ENCODE data around the gene C1QTNF6.

C1QTNF6 gene

DNA sequence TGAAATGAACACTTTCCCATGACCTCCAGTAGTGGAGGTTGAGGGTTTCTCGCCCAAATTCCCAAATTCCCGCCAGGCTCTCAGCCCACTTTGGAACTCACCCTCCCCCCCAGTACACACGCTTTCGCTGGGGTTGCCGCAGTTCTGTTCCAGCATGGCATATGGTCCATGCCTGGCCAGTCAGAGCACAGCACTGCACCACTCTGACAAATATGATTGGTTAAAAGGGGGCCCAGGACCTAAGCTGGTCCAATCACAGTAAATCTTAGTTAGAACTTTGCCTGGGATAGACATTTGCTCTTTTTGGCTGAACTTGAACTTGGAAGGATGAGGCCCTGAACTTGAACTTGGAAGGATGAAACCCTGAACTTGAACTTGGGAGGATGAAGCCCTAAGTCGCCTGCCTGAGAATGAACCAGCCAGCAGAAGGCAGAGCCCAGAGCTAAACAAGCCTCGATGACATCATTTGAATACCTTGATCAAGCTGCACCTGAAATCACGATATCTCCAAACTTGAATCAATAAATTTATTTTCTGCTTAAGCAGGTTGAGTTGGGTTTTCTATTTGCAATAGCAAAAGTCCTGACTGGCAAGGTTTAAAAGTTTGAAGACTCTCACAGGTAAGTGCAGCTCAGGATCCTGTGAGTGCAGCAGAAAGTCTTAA lies 36.8 kb upstream of the C1QTNF6 start:
- in situ Hi-C loops (cut with MboI; ENCODE audit: low sequenced_read_pairs) = no loop called here

GRCh38 chr22:37223965-37224551 lies 36.0 kb upstream of the C1QTNF6 start:
- in situ Hi-C loops (cut with MboI; ENCODE audit: low sequenced_read_pairs) = no loop called here

- in situ Hi-C loops (cut with MboI; ENCODE audit: low sequenced_read_pairs) = no loop called here
These were observed 34.5 kb upstream of the C1QTNF6 start for GRCh38 chr22:37222440-37222971.

GRCh38 chr22:37221424-37222333 lies 33.6 kb upstream of the C1QTNF6 start:
- in situ Hi-C loops (cut with MboI; ENCODE audit: low sequenced_read_pairs) = no loop called here

DNA sequence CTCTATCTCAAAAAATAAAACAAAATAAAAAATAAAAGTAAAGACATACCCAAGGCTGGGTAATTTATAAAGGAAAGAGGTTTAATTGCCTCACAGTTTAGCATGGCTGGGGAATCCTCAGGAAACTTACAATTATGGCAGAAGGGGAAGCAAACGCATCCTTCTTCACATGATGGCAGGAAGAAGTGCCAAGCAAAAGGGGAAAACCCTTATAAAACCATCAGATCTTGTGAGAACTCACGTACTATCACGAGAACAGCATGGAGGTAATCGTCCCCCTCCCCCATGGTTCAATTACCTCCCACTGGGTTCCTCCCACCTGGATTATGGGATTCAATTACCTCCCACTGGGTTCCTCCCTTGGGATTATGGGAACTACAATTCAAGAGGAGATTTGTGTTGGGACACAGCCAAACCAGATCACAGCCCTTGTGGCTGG lies 32.5 kb upstream of the C1QTNF6 start:
- in situ Hi-C loops (cut with MboI; ENCODE audit: low sequenced_read_pairs) = no loop called here

GRCh38 chr22:37219533-37219932 lies 31.5 kb upstream of the C1QTNF6 start:
- in situ Hi-C loops (cut with MboI; ENCODE audit: low sequenced_read_pairs) = no loop called here

GRCh38 chr22:37218771-37219411 lies 30.8 kb upstream of the C1QTNF6 start:
- in situ Hi-C loops (cut with MboI; ENCODE audit: low sequenced_read_pairs) = no loop called here

GRCh38 chr22:37218399-37218770 lies 30.3 kb upstream of the C1QTNF6 start:
- in situ Hi-C loops (cut with MboI; ENCODE audit: low sequenced_read_pairs) = no loop called here

DNA sequence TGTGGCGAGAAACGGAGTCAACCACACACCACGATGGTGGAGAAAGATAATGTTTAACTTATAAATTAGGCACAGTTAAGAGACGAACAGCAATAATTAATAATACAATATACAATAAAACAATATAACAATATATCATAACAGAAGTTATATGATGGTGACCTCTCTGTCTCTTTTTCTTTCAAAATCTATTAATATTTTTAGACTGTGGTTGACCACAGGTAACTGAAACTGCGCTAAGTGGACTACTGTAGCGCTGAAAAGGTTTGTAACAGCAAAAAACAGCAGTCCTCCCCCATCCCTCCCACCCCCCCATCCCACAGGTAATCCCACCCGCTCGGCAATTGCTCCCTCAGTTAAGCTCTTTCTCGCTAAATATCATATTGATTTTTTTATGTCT lies 27.8 kb upstream of the C1QTNF6 start:
- in situ Hi-C loops (cut with MboI; ENCODE audit: low sequenced_read_pairs) = no loop called here

DNA sequence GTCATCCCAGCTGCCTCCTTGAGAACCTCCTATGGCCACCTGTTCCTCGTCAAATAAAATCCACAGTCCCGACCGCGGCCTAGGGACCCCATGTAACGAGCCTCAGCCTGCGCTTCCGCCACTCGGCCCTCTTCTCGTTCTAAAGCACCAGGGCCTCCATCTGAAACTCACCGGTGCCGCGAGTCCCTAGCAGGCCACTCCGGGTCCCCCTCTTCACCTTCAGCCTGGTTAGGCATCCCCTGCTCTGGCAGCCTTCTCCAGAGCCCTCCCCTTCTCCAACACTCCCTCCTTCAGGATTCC lies 26.6 kb upstream of the C1QTNF6 start:
- in situ Hi-C loops (cut with MboI; ENCODE audit: low sequenced_read_pairs) = no loop called here

DNA sequence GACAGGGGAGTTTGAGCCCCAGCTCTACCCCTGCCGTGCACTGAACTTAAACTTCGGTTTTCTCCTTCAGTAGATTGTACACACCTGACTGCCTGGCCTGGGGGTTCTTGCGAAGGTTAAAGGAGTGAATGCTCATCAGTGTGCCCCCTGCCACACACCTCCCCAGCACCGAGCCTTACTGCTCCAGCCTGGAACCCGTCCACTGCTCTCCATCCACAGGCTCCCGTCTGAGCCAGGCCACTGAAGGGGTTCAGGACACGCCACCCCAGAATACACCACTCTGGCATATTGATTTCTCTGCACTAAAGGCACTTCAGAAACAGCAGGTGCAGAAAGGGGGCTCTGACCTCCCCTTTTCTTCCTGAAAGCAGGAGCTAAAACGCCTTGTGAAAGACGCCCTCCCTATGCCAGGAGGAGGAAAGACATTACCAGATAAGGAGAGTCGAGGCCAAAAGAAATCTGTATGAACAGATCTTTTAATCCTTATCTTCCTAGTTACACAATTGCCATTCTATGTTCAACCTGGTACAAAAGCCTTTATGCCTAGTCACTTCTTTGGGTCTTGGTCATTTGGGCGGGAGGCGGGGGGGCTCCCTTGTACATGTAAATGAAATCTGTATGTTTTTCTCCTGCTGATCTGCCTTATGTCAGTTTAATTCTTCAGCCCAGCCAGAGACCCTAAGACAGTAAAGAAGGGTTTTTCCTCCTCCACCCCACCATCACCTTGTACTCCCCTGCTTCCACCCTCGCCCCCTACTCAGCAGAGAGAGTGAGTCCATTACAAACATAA lies 26.1 kb upstream of the C1QTNF6 start:
- in situ Hi-C loops (cut with MboI; ENCODE audit: low sequenced_read_pairs) = no loop called here

DNA sequence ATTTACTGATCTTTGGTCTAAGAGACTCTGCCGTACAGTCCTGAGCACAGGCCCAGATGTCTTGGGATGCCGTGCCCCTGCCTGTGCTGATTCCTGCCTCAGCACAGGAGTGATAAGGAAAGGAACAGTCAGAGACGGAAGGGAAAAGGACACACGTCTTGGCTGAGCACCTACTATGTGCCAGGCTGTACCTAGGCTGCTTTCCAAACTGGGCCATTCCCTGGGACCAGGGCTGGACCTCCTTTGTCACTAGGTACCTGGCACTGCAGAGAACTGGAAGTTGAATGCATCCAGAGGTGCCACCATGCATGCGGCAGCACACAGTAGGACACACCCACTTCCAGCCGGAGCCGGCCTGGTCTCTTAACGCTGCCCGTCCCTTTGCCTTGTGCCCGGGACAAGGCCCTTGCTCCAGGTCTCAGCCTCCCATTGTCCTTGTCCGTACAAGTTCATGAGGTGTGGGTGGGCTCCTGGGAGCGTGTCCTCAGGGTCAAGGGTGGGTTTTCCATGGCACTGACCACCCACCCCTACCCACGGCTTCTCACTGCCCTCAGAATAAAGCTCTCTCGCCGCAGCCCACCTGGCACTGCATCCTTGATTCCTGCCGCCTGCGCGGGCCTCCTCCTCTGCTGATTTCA lies 25.3 kb upstream of the C1QTNF6 start:
- in situ Hi-C loops (cut with MboI; ENCODE audit: low sequenced_read_pairs) = no loop called here

DNA sequence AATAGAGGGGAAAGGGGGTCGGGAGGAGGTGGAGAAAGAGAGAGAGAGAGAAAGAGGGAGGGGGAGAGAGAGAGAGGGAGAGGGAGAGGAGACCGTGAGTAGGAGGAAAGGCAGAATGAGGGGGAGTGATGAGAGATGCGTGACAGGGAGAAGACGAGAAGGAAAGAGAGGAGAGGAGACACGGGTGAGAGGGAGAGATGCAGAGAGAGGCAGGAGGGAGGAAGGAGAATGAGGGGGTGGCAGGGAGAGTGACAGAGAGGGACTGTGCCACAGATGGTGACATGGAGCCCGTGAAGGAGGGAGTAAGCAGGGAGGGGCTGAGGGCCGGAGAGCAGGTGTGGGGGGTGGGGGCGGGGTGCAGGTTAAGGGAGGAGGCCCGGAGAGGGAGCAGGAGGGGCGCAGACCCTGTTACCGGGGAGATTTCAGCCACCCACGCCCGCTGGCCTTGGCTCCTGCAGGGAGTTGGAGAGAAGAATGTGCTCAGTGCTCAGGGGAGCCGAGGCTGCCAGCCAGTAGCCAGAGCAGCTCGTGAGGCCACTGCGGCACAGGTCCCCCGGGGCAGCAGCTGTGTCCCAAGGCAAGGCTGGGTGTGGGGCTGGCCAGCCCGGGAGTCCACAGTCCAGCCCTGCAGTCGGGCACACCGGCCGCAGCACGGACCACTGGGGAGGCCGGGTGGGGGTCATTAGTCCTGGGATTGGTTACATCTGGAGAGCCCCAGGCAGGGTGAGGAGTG lies 24.3 kb upstream of the C1QTNF6 start, which contains the start of gene SSTR3:
SSTR3 (minus strand) TSS at position 304 of the 733 bp plus-strand sequence. CDS start 4,674 bp downstream, outside the sequence.
- in situ Hi-C loops (cut with MboI; ENCODE audit: low sequenced_read_pairs) = no loop called here

DNA sequence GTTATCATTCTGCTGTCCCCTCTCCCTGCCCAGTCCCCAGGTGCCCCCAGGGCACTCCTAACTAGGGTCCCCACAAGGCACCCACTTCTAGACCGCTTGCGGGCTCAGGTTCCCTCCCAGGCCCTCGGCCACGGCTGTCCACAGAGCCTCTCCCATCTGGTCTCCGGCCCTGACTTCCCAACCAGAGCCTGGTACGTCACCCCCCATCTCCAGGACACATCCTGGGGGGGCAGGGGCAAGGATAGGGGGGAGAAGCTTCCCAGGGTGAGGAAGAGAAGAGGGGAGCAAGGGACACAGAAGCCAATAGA lies 23.8 kb upstream of the C1QTNF6 start:
- in situ Hi-C loops (cut with MboI; ENCODE audit: low sequenced_read_pairs) = no loop called here

GRCh38 chr22:37211075-37211865 lies 23.2 kb upstream of the C1QTNF6 start:
- in situ Hi-C loops (cut with MboI; ENCODE audit: low sequenced_read_pairs) = no loop called here

DNA sequence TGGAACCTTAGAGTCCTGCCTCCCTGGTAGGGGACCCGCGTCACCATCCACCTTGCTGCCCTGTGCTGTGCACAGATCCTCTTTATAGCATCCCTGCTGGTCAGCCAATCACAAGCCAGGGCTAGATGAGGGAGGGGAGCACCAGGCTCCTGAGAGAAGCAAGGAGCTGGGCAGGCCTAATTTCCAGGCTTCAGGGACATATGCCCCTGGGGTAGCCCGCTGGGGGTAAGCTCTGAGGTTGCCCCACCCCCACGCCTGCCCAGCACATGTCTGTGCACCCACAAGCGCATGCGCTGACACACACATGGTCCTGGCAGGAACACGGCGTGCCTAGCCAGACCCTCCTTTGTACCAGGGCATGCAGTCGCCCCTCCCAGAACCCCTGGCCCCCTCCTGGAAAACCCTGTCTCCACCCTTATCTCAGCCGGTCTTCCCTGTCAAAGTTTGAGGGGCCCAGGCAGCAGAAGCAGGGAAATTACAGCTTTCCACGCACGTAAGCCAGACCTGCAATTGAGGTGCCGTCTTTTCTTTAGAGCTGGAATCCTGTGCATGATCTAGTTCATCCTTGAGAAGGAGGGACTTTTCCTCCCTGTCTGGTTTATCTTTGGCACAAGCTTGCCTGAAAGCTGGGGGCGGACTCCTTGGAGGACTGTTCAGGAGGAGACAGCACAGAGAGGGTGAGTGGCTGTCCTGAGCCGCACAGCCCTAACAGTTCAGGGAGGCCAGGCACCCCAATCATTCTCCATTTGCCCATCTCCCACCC lies 22.2 kb upstream of the C1QTNF6 start:
- in situ Hi-C loops (cut with MboI; ENCODE audit: low sequenced_read_pairs) = no loop called here

DNA sequence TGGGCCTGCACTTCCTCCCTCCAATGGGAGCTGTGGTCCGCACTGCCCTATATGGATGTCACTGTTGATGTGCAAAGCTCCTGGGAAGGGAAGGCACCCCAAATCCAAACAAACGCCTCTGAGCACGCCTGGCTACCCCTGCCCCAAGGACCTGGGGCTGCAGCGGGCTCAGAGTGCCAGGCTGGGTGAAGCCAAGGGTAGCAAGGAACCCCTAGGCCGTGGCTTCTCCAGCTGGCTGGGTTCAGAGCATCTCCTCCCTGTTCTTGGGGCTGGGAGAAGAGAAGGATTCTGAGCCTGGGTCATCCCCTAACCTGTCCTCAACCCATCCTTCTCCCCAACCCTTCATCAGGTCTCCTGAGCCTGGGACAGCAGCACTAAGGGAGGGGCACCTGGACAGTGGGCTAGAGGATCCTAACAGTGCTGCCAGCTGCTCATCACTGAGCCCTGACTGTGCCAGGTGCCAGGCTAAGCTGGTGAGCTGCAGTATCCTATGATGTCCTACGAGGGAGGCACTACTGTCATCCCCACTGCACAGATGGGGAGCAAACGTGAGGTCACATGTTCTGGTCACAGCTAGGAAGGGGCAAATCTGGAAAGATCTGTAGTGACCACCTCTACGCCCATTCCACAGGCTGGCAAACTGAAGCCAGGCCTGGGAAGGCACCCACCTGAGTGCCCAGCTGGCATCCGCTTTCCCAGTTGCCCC lies 21.2 kb upstream of the C1QTNF6 start:
- in situ Hi-C loops (cut with MboI; ENCODE audit: low sequenced_read_pairs) = no loop called here

All from HL-60/S4 treated with phorbol 12-myristate 13-acetate at 8.2 ng/mL for 4 days and 3 days (cell line).